C4-2B (cell line): ENCODE data around the gene ARL6IP6.

ENCODE experiments used
- ZFX ChIP-seq: fragments of 450-650 bp; IDR thresholded peaks from 2 replicates; pipeline ENCODE4 v1.6.1; 2017
- TF ChIP-seq, protein P1 (sequence below): fragments of 450-650 bp; conservative IDR thresholded peaks from 2 replicates; pipeline ENCODE4 v1.5.1; 2017; ENCODE audit warnings: mild to moderate bottlenecking

DNA sequence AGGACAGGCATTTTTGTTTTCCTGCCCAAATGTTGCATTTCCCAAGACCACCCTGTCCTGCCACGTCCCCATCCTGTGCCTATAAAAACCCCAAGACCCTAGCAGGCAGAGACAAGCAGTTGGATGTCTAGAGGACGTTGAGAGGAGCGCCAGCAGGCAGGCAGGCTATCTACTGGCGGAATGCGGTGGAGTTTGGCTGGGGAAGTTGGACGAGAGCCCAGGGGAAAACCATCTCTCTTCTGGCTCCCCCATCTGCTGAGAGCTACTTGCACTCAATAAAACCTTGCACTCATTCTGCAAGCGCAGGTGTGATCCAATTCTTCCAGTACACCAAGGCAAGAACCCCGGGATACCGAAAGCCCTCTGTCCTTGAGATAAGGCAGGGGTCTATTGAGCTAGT is 72.5 kb downstream of the ARL6IP6 start:
- TF ChIP-seq, protein P1, sequence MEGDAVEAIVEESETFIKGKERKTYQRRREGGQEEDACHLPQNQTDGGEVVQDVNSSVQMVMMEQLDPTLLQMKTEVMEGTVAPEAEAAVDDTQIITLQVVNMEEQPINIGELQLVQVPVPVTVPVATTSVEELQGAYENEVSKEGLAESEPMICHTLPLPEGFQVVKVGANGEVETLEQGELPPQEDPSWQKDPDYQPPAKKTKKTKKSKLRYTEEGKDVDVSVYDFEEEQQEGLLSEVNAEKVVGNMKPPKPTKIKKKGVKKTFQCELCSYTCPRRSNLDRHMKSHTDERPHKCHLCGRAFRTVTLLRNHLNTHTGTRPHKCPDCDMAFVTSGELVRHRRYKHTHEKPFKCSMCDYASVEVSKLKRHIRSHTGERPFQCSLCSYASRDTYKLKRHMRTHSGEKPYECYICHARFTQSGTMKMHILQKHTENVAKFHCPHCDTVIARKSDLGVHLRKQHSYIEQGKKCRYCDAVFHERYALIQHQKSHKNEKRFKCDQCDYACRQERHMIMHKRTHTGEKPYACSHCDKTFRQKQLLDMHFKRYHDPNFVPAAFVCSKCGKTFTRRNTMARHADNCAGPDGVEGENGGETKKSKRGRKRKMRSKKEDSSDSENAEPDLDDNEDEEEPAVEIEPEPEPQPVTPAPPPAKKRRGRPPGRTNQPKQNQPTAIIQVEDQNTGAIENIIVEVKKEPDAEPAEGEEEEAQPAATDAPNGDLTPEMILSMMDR: no peak
- no peak for TF ChIP-seq ZFX
